Panc1 (cell line): Measurements from ENCODE around the gene TCF15. TPM values are rescaled to one million over a fixed set of nuclear protein-coding genes. Genes with fewer than 3 reads are reported as not detected.

Source experiments
- ATAC-seq: fragments of 200-7000 bp; cut with Tn5 transposase; 2 replicates; pipeline ENCODE4 v1.9.1; 2020; ENCODE audit warnings: mild to moderate bottlenecking, moderate library complexity
- BruUV-seq: library from RNA; stranded (reverse); fragments of 400-500 nt; replicated peaks from 2 replicates; lab custom pipeline; 2021; lab: Mats Ljungman, UMichigan
- CTCF ChIA-PET: fragments of 300-600 bp; sonication (Branson Sonifier 250); formaldehyde crosslinking; loops from one replicate; lab custom pipeline; 2022; ENCODE audit warnings: antibody characterized with exemption; lab: Charles Lee
- POLR2A ChIA-PET: fragments of 300-600 bp; sonication (Branson Sonifier 250); formaldehyde crosslinking; loops from one replicate; lab custom pipeline; 2022; ENCODE audit warnings: antibody characterized with exemption; lab: Charles Lee
- DNase-seq: peaks from one replicate; pipeline ENCODE4 v3.0.0-alpha.2; 2010; ENCODE audit warnings: low read depth, low spot score
- H3K27ac ChIP-seq: 2 replicates; pipeline ENCODE4 v1.5.1; 2011; ENCODE audit warnings: mild to moderate bottlenecking, low read length, inconsistent platforms
- H3K27me3 ChIP-seq: fragments of 200-500 bp; sonication (Bioruptor generic); 2 replicates; pipeline ENCODE4 v1.6.0; 2014; ENCODE audit warnings: low read length, inconsistent platforms; ENCODE audit not compliant: control insufficient read depth, insufficient read depth
- H3K36me3 ChIP-seq: fragments of 200-500 bp; sonication (Bioruptor generic); 2 replicates; pipeline ENCODE4 v1.5.1; 2014; ENCODE audit warnings: inconsistent platforms, mild to moderate bottlenecking, low read length, moderate library complexity; ENCODE audit not compliant: control insufficient read depth, insufficient read depth
- H3K4me1 ChIP-seq: 2 replicates; pipeline ENCODE4 v1.5.1; 2011; ENCODE audit warnings: inconsistent platforms, mild to moderate bottlenecking, low read length, moderate library complexity; ENCODE audit not compliant: control insufficient read depth, insufficient read depth
- H3K4me3 ChIP-seq, 2 experiments: 2 replicates each; pipeline ENCODE4 v1.5.1; 2011 to 2012; ENCODE audit warnings: low read depth in 2 of 2, low read length in 2 of 2, mild to moderate bottlenecking in 2 of 2, inconsistent platforms in 1 of 2, moderate library complexity in 1 of 2
- H3K9me3 ChIP-seq: fragments of 200-500 bp; sonication (Bioruptor generic); 2 replicates; pipeline ENCODE4 v1.5.1; 2014; ENCODE audit warnings: low read depth, mild to moderate bottlenecking, inconsistent platforms, low read length, moderate library complexity; ENCODE audit not compliant: control insufficient read depth, insufficient read depth
- POLR2AphosphoS5 ChIP-seq: IDR thresholded peaks from 2 replicates; pipeline ENCODE4 v1.6.1; 2012; ENCODE audit warnings: mild to moderate bottlenecking, low read depth, low read length, moderate library complexity
- SIN3A ChIP-seq: IDR thresholded peaks from 2 replicates; pipeline ENCODE4 v1.6.1; 2012; ENCODE audit warnings: low read depth, mild to moderate bottlenecking, low read length, moderate library complexity, borderline replicate concordance; ENCODE audit not compliant: insufficient read depth
- TCF7L2 ChIP-seq: IDR thresholded peaks from 2 replicates; pipeline ENCODE4 v1.6.1; 2011; ENCODE audit warnings: mild to moderate bottlenecking, low read depth, low read length, inconsistent platforms
- in situ Hi-C: cut with HindIII; loops from 2 replicates; pipeline ENCODE4 v1.10.0; 2016; ENCODE audit warnings: low sequenced_read_pairs, low pct_unique_long_range_greater_than_20kb
- intact Hi-C: fragments of 100-400 bp; cut with micrococcal nuclease; formaldehyde crosslinking; loops from one replicate; pipeline ENCODE4 v1.10.0; 2022; ENCODE audit not compliant: unreplicated experiment
- total RNA-seq: library from RNA; stranded (reverse); gene quantifications from one replicate; pipeline ENCODE4 v1.2.1, GENCODE V29; 2021; ENCODE audit not compliant: unreplicated experiment
- TF ChIP-seq, protein P1 (sequence below), 2 experiments: IDR thresholded peaks; 2 replicates each; pipeline ENCODE4 v1.6.1; 2011 to 2012; ENCODE audit warnings: low read depth in 2 of 2, control low read depth in 1 of 2, low read length in 1 of 2, mild to moderate bottlenecking in 1 of 2, moderate library complexity in 1 of 2; ENCODE audit not compliant: insufficient read depth in 1 of 2
- TF ChIP-seq, protein P2 (sequence below): fragments of 450-650 bp; IDR thresholded peaks from 2 replicates; pipeline ENCODE4 v1.5.1; 2017; ENCODE audit warnings: mild to moderate bottlenecking

Gene TCF15
- total RNA-seq, 1 experiment from 2014 or later: not detected

DNA sequence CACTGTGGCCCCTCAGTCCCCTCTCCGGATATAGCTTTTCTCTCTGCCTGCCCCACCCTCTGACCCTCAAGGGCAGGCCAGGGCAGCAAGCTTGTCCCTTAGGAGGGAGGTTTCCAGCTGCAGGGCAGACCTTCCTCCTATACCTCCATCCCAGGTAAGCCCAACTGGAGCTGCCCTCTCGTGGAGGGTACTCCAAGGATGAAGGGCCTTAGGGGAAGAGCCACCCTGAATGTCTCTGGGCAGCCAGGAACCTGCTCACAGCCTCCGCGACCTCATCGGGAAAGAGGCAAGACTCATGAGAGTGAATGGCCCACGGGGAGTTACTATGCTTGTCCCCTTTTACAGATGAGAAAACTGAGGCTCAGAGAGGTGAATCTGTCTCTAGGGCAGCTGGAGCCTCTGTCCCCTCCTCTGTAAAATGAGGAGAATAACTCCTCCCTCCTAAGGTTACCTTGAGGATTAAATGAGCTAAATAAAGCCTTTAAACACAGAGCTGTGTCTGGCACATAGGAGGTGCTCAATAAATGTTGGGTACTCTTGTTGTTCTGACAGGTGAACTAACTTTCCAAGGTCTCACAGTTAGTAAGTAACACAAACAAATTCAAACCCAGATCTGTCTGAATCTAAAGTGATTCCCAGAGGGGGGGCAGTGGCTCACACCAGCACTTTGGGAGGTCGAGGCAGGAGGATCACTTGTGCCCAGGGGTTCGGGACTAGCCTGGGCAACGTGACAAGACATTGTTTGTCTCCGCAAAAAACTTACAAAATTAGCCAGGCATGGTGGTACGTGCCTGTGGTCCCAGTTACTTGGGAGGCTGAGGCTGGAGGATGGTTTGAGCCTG is 30.8 kb upstream of the TCF15 start:
- H3K4me3 ChIP-seq: no peak overlapping the region
- no TSS peak for BruUV-seq
- intact Hi-C loops (no loop called here), in situ Hi-C loops (no loop called here)
- no peaks in the 10 kb centered on the region for H3K27me3 ChIP-seq
- ATAC-seq: no peak
- peaks cover 4% of the 10 kb centered on the region for H3K4me1 ChIP-seq
- TF ChIP-seq TCF7L2 (no peak), SIN3A (no peak), POLR2AphosphoS5 (no peak)
- TF ChIP-seq, protein P1, sequence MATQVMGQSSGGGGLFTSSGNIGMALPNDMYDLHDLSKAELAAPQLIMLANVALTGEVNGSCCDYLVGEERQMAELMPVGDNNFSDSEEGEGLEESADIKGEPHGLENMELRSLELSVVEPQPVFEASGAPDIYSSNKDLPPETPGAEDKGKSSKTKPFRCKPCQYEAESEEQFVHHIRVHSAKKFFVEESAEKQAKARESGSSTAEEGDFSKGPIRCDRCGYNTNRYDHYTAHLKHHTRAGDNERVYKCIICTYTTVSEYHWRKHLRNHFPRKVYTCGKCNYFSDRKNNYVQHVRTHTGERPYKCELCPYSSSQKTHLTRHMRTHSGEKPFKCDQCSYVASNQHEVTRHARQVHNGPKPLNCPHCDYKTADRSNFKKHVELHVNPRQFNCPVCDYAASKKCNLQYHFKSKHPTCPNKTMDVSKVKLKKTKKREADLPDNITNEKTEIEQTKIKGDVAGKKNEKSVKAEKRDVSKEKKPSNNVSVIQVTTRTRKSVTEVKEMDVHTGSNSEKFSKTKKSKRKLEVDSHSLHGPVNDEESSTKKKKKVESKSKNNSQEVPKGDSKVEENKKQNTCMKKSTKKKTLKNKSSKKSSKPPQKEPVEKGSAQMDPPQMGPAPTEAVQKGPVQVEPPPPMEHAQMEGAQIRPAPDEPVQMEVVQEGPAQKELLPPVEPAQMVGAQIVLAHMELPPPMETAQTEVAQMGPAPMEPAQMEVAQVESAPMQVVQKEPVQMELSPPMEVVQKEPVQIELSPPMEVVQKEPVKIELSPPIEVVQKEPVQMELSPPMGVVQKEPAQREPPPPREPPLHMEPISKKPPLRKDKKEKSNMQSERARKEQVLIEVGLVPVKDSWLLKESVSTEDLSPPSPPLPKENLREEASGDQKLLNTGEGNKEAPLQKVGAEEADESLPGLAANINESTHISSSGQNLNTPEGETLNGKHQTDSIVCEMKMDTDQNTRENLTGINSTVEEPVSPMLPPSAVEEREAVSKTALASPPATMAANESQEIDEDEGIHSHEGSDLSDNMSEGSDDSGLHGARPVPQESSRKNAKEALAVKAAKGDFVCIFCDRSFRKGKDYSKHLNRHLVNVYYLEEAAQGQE (IDR thresholded peaks at IDR 0.05; ENCODE audit: insufficient read depth in 1 of 2, low read depth in 2 of 2, low read length in 1 of 2): no peak
- TF ChIP-seq, protein P2, sequence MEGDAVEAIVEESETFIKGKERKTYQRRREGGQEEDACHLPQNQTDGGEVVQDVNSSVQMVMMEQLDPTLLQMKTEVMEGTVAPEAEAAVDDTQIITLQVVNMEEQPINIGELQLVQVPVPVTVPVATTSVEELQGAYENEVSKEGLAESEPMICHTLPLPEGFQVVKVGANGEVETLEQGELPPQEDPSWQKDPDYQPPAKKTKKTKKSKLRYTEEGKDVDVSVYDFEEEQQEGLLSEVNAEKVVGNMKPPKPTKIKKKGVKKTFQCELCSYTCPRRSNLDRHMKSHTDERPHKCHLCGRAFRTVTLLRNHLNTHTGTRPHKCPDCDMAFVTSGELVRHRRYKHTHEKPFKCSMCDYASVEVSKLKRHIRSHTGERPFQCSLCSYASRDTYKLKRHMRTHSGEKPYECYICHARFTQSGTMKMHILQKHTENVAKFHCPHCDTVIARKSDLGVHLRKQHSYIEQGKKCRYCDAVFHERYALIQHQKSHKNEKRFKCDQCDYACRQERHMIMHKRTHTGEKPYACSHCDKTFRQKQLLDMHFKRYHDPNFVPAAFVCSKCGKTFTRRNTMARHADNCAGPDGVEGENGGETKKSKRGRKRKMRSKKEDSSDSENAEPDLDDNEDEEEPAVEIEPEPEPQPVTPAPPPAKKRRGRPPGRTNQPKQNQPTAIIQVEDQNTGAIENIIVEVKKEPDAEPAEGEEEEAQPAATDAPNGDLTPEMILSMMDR: no peak
- H3K27ac ChIP-seq: no peak overlapping the region
- CTCF ChIA-PET: no interaction called here
- H3K36me3 ChIP-seq: no peaks in the 10 kb centered on the region
- no peak for DNase-seq
- POLR2A ChIA-PET: interaction anchor here (0.6 kb wide), 2 partner anchors 178 to 182 kb away, joined by 3 to 4 read pairs; no protein-coding TSS in a partner anchor
- no peaks in the 10 kb centered on the region for H3K9me3 ChIP-seq

DNA sequence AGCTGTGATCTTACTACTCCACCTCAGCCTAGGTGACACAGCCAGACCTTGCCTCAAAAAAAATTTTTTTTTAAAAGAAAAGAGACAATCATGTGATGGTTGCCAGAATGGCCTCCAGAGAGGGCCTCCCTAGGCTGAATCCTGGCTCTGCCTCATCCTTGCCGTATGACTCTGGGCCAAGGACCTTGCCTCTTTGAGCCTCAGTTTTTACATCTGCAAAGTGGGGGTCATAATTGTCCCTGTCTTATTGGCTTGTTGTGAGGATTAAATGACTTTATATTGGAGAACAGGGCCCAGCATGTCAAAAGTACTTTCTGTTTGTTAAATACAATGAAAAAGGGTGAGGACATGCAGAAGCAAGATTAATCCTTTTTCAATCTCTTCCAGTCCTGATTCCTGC is 28.5 kb upstream of the TCF15 start:
- CTCF ChIA-PET: no interaction called here

More for the DNA sequence above, 28.5 kb upstream of the TCF15 start:
- TF ChIP-seq POLR2AphosphoS5 (no peak), TCF7L2 (no peak)
- TF ChIP-seq, protein P1 (IDR thresholded peaks at IDR 0.05; ENCODE audit: insufficient read depth in 1 of 2, low read depth in 2 of 2, low read length in 1 of 2): no peak
- intact Hi-C loops: no loop called here
- in situ Hi-C loops: no loop called here
- DNase-seq (no peak), ATAC-seq (no peak)
- BruUV-seq: no TSS peak
- no peak overlapping the region for H3K27ac ChIP-seq
- H3K27me3 ChIP-seq: no peaks in the 10 kb centered on the region
- no peaks in the 10 kb centered on the region for H3K4me1 ChIP-seq
- H3K9me3 ChIP-seq: no peaks in the 10 kb centered on the region
- no peaks in the 10 kb centered on the region for H3K36me3 ChIP-seq
- H3K4me3 ChIP-seq: no peak overlapping the region
- POLR2A ChIA-PET: no interaction called here
